Tibial nerve (tissue), 4 donors: ENCODE data around the gene CMIP. TPM values are rescaled to one million over a fixed set of nuclear protein-coding genes. Genes with fewer than 3 reads are reported as not detected.

Experiments used
- DNase-seq, 2 donors: peaks; one replicate each; pipeline ENCODE4 v3.0.0-alpha.2; 2019; ENCODE audit warnings: low spot score in 2 of 2
- H3K27ac ChIP-seq, 4 donors: fragments of 200-600 bp; sonication (generic) in 3 of 4; one replicate each; pipeline ENCODE4 v1.5.1; 2017 to 2019; ENCODE audit warnings: mild to moderate bottlenecking in 1 of 4
- H3K27me3 ChIP-seq, 2 donors: fragments of 200-600 bp; sonication (generic) in 1 of 2; one replicate each; pipeline versions ENCODE4 v1.5.1 to v1.6.0; 2017 to 2019
- H3K36me3 ChIP-seq, 3 donors: fragments of 200-600 bp; sonication (generic); one replicate each; pipeline ENCODE4 v1.5.1; 2018 to 2019
- H3K4me1 ChIP-seq, 4 donors: fragments of 200-600 bp; sonication (generic) in 3 of 4; one replicate each; pipeline ENCODE4 v1.5.1; 2017 to 2019
- H3K4me3 ChIP-seq, 4 donors: fragments of 200-600 bp; sonication (generic) in 3 of 4; one replicate each; pipeline ENCODE4 v1.5.1; 2017 to 2019; ENCODE audit warnings: mild to moderate bottlenecking in 1 of 4, moderate library complexity in 1 of 4
- H3K9me3 ChIP-seq, 4 donors: fragments of 200-600 bp; sonication (generic) in 3 of 4; one replicate each; pipeline ENCODE4 v1.5.1; 2017 to 2019
- CTCF ChIP-seq, 5 experiments: fragments of 200-600 bp in 3 of 5; fragments of 450-650 bp in 2 of 5; sonication (generic) in 3 of 5; IDR thresholded peaks; one replicate each; pipeline ENCODE4 v1.5.1; 2016 to 2019; ENCODE audit warnings: antibody characterized with exemption in 5 of 5, mild to moderate bottlenecking in 3 of 5, moderate library complexity in 2 of 5
- EP300 ChIP-seq, 2 donors: sonication (generic); formaldehyde crosslinking; IDR thresholded peaks; one replicate each; pipeline ENCODE4 v1.6.1; 2017; ENCODE audit warnings: antibody characterized with exemption in 2 of 2, mild to moderate bottlenecking in 1 of 2
- POLR2A ChIP-seq, 2 donors: fragments of 450-650 bp; IDR thresholded peaks; one replicate each; pipeline ENCODE4 v1.6.1; 2017; ENCODE audit warnings: antibody characterized with exemption in 2 of 2, mild to moderate bottlenecking in 2 of 2, moderate library complexity in 2 of 2
- WGBS, 2 donors: methylation state at CpG; one replicate each; pipeline ENCODE4 v1.1.5; 2018; 5-methylcytosine and 5-hydroxymethylcytosine counted together
- total RNA-seq, 4 donors: library from RNA; depleted of rRNA; stranded (reverse); fragments of >200 nt; gene quantifications; one replicate each; pipeline ENCODE4 v1.1.0, GENCODE V29; 2016

Gene CMIP
- total RNA-seq, 4 donors from 2014 or later, result 28.2 to 48.8 (median 31.8) TPM

- Histone ChIP-seq H3K9me3 (no peaks in the 10 kb centered on the region), H3K27me3 (no peaks in the 10 kb centered on the region), H3K27ac (no peak overlapping the region), H3K4me1 (peaks cover 0 to 5% (median 0%) of the 10 kb centered on the region in 4 donors), H3K36me3 (peaks cover 0 to 12% (median 0%) of the 10 kb centered on the region in 3 donors), H3K4me3 (no peak overlapping the region)
- no peak for TF ChIP-seq CTCF (IDR thresholded peaks at IDR 0.05)
- TF ChIP-seq EP300 (IDR thresholded peaks at IDR 0.05), result no peak
- no peak for TF ChIP-seq POLR2A (IDR thresholded peaks at IDR 0.05)
- WGBS, 2 donors, result 96 to 98% methylated on average over 10 to 13 of the region's 16 CpGs
- DNase-seq, result no peak
Observed at GRCh38 chr16:81639931-81640680, 195.5 kb downstream of the CMIP start.

GRCh38 chr16:81640681-81641070 is 196.1 kb downstream of the CMIP start:
- Histone ChIP-seq H3K4me1 (peaks cover 0 to 5% (median 0%) of the 10 kb centered on the region in 4 donors), H3K27me3 (no peaks in the 10 kb centered on the region), H3K4me3 (no peak overlapping the region), H3K36me3 (peaks cover 0 to 18% (median 0%) of the 10 kb centered on the region in 3 donors), H3K9me3 (no peaks in the 10 kb centered on the region), H3K27ac (no peak overlapping the region)
- no peak for DNase-seq
- 74 to 84% methylated on average over 5 to 7 of the region's 7 CpGs for WGBS, 2 donors
- TF ChIP-seq EP300 (IDR thresholded peaks at IDR 0.05) (no peak), CTCF (IDR thresholded peaks at IDR 0.05) (no peak), POLR2A (IDR thresholded peaks at IDR 0.05) (no peak)

GRCh38 chr16:81641395-81642106 is 196.9 kb downstream of the CMIP start:
- H3K4me3 ChIP-seq, result no peak overlapping the region
- no peaks in the 10 kb centered on the region for H3K9me3 ChIP-seq
- H3K36me3 ChIP-seq, result peaks cover 0 to 18% (median 0%) of the 10 kb centered on the region in 3 donors
- no peaks in the 10 kb centered on the region for H3K27me3 ChIP-seq
- WGBS, 2 donors, result 80 to 82% methylated on average over 18 of the region's 18 CpGs
- peaks cover 0 to 3% (median 0%) of the 10 kb centered on the region in 4 donors for H3K4me1 ChIP-seq
- no peak overlapping the region for H3K27ac ChIP-seq
- DNase-seq, result no peak
- TF ChIP-seq CTCF (IDR thresholded peaks at IDR 0.05) (no peak), EP300 (IDR thresholded peaks at IDR 0.05) (no peak), POLR2A (IDR thresholded peaks at IDR 0.05) (no peak)

GRCh38 chr16:81642107-81642436 is 197.5 kb downstream of the CMIP start:
- no peak for DNase-seq
- Histone ChIP-seq H3K9me3 (no peaks in the 10 kb centered on the region), H3K27me3 (no peaks in the 10 kb centered on the region), H3K4me1 (no peaks in the 10 kb centered on the region), H3K36me3 (peaks cover 0 to 18% (median 0%) of the 10 kb centered on the region in 3 donors), H3K27ac (no peak overlapping the region), H3K4me3 (no peak overlapping the region)
- WGBS, 2 donors, result 98 to 99% methylated on average over 4 of the region's 4 CpGs
- no peak for TF ChIP-seq CTCF (IDR thresholded peaks at IDR 0.05)
- no peak for TF ChIP-seq EP300 (IDR thresholded peaks at IDR 0.05)
- no peak for TF ChIP-seq POLR2A (IDR thresholded peaks at IDR 0.05)

GRCh38 chr16:81642943-81643342 is 198.3 kb downstream of the CMIP start:
- DNase-seq, result no peak
- no peaks in the 10 kb centered on the region for H3K27me3 ChIP-seq
- H3K9me3 ChIP-seq, result no peaks in the 10 kb centered on the region
- no peak for TF ChIP-seq EP300 (IDR thresholded peaks at IDR 0.05)
- peaks cover 0 to 18% (median 0%) of the 10 kb centered on the region in 3 donors for H3K36me3 ChIP-seq
- H3K4me1 ChIP-seq, result no peaks in the 10 kb centered on the region
- 76 to 90% methylated on average over 5 of the region's 5 CpGs for WGBS, 2 donors
- H3K27ac ChIP-seq, result no peak overlapping the region
- H3K4me3 ChIP-seq, result no peak overlapping the region
